Left lung (tissue), 14 donors: ENCODE measurements around the gene IMPG1. TPM values are rescaled to one million over a fixed set of nuclear protein-coding genes. Genes with fewer than 3 reads are reported as not detected.

ENCODE experiments used
- ATAC-seq: fragments of 200-7000 bp; cut with Tn5 transposase; one replicate; pipeline ENCODE4 v1.9.1; 2020; ENCODE audit warnings: moderate library complexity
- DNase-seq, 4 donors: peaks; one replicate each; pipeline ENCODE4 v3.0.0-alpha.2; 2013 to 2020
- H3K27ac ChIP-seq, 2 donors: fragments of 200-600 bp; sonication (generic) in 1 of 2; one replicate each; pipeline versions ENCODE4 v1.5.0 to v1.8.0; 2020 to 2021
- H3K27me3 ChIP-seq, 2 donors: fragments of 200-600 bp; sonication (generic) in 1 of 2; one replicate each; pipeline versions ENCODE4 v1.5.0 to v1.8.0; 2020 to 2021
- H3K36me3 ChIP-seq, 2 donors: fragments of 200-600 bp; sonication (generic) in 1 of 2; one replicate each; pipeline versions ENCODE4 v1.5.0 to v1.8.0; 2020 to 2021
- H3K4me1 ChIP-seq, 2 donors: fragments of 200-600 bp; one replicate each; pipeline ENCODE4 v1.8.0; 2021
- H3K4me3 ChIP-seq, 2 donors: fragments of 200-600 bp; sonication (generic) in 1 of 2; one replicate each; pipeline versions ENCODE4 v1.5.0 to v1.8.0; 2020 to 2021; ENCODE audit warnings: mild to moderate bottlenecking in 1 of 2
- H3K9me3 ChIP-seq, 2 donors: fragments of 200-600 bp; sonication (generic) in 1 of 2; one replicate each; pipeline versions ENCODE4 v1.5.0 to v1.8.0; 2020 to 2021
- intact Hi-C, 2 donors: fragments of 100-400 bp; cut with DNase I; formaldehyde crosslinking; loops; one replicate each; pipeline versions ENCODE4 v1.11.2 to v1.14.2; 2022
- long read RNA-seq, 12 donors: library from polyadenylated mRNA in 2 of 12; unstranded in 2 of 12; transcript quantifications; one replicate each; pipeline ENCODE4 v2.0.0 and lab custom pipeline, GENCODE V29; 2019 to 2026
- polyA plus RNA-seq, 6 donors: library from polyadenylated mRNA; unstranded; fragments of 120-200 nt; gene quantifications; one replicate each; pipeline ENCODE4 v1.2.1, GENCODE V29; 2013; ENCODE audit not compliant: insufficient read length in 6 of 6
- total RNA-seq, 2 donors: library from RNA; stranded (reverse); fragmentation: NEBNext Ultra II Directional; extraction: Animal tissue kit (Norgen Biotek cat#: 25700); gene quantifications; one replicate each; pipeline ENCODE4 v1.2.1, GENCODE V29; 2021
- TF ChIP-seq, protein P1 (sequence below), 2 donors: fragments of 200-600 bp; sonication (generic) in 1 of 2; IDR thresholded peaks; one replicate each; pipeline versions ENCODE4 v1.5.0 to v1.8.0; 2021; ENCODE audit warnings: antibody characterized with exemption in 2 of 2
- donor health status: DM: no; HTN: yes; CAD: no.
- donor health status: DM: no; HTN: no; CAD: no.

IMPG1 gene
- total RNA-seq, result not detected
- 1 to 10 TPM in 5 of 6 donors, under 1 TPM in 1; 0.66 to 2.2 (median 1.2) TPM for polyA plus RNA-seq
- long read RNA-seq, donor 1, result 0 reads
- long read RNA-seq, donor 2, result 0 reads
- long read RNA-seq, donor 3, result 0 reads
- long read RNA-seq, donor 4, result 0 reads
- long read RNA-seq, donor 5, result 0 reads
- long read RNA-seq, donor 6, result 0 reads
- long read RNA-seq, donor 7, result 0 reads
- long read RNA-seq, donor 8, result 0 reads
- long read RNA-seq, donor 9, result 0 reads
- long read RNA-seq, donor 10, result 0 reads
- long read RNA-seq, donor 11, result 0 reads
- long read RNA-seq, donor 12, result 0 reads

DNA sequence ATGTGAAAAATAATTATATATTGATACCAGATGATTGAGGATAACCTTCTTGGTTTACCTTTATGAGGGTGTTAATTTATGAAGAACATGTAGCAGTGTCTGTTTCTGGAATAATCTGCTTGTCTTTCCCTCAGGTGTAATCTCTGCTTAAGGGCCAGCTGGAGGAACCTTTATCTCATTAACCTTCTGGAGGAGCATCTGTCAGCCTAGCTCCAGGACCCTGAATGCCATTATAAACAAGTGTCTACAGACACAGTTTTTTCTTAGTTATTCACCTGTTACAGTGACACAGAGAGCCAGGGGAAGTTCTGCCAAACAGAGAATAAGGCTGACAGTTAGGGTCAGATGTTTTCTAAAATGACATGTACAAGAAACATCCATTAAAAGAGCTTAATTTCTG lies at the start of gene IMPG1:
IMPG1 (minus strand) TSS at position 101 of the 400 bp plus-strand sequence. CDS start 174 bp downstream, outside the sequence.
- Histone ChIP-seq H3K27ac (no peak within 1 kb of the TSS), H3K4me3 (no peak within 1 kb of the TSS), H3K27me3 (no peaks in the 10 kb centered on the region), H3K9me3 (no peaks in the 10 kb centered on the region), H3K36me3 (no peaks in the 10 kb centered on the region), H3K4me1 (no peaks in the 10 kb centered on the region)
- no peak for DNase-seq
- no peak for ATAC-seq
- intact Hi-C loops, result no loop called here
- TF ChIP-seq, protein P1, sequence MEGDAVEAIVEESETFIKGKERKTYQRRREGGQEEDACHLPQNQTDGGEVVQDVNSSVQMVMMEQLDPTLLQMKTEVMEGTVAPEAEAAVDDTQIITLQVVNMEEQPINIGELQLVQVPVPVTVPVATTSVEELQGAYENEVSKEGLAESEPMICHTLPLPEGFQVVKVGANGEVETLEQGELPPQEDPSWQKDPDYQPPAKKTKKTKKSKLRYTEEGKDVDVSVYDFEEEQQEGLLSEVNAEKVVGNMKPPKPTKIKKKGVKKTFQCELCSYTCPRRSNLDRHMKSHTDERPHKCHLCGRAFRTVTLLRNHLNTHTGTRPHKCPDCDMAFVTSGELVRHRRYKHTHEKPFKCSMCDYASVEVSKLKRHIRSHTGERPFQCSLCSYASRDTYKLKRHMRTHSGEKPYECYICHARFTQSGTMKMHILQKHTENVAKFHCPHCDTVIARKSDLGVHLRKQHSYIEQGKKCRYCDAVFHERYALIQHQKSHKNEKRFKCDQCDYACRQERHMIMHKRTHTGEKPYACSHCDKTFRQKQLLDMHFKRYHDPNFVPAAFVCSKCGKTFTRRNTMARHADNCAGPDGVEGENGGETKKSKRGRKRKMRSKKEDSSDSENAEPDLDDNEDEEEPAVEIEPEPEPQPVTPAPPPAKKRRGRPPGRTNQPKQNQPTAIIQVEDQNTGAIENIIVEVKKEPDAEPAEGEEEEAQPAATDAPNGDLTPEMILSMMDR (IDR thresholded peaks at IDR 0.05), result no peak

- H3K4me1 ChIP-seq, result no peaks in the 10 kb centered on the region
- intact Hi-C loops, result no loop called here
- no peaks in the 10 kb centered on the region for H3K36me3 ChIP-seq
- TF ChIP-seq, protein P1 (IDR thresholded peaks at IDR 0.05), result no peak
- H3K27ac ChIP-seq, result no peak overlapping the region
- H3K9me3 ChIP-seq, result peaks cover 0 to 30% of the 10 kb centered on the region in 2 donors
- no peak for ATAC-seq
- no peak for DNase-seq
- no peak overlapping the region for H3K4me3 ChIP-seq
- no peaks in the 10 kb centered on the region for H3K27me3 ChIP-seq
These were observed 47.8 kb upstream of the IMPG1 start for GRCh38 chr6:76120302-76120701.

DNA sequence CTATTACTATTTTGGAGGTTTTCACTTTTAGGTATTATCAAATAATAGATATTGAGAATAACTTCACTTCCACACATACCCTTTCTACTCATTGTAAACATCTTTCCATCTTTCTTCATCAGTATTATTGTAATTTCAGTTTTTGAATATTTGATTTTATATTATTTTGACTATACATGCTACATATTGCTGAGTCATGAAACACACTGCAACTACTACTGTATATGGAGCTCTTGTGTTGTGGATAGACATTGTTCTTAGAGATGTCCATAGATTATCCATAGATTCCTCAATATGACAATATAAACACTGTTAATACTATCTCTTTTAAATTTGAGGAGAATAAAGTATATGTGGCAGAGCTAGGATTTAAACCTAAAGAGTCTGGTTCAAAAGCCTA lies 819 bp upstream of the IMPG1 start:
- ATAC-seq (no peak), DNase-seq (no peak)
- TF ChIP-seq, protein P1 (IDR thresholded peaks at IDR 0.05), result no peak
- Histone ChIP-seq H3K27me3 (no peaks in the 10 kb centered on the region), H3K9me3 (no peaks in the 10 kb centered on the region), H3K36me3 (no peaks in the 10 kb centered on the region), H3K4me3 (no peak overlapping the region), H3K27ac (no peak overlapping the region), H3K4me1 (no peaks in the 10 kb centered on the region)
- intact Hi-C loops, result no loop called here

- Histone ChIP-seq H3K27me3 (no peaks in the 10 kb centered on the region), H3K27ac (no peak overlapping the region), H3K4me3 (no peak overlapping the region), H3K36me3 (no peaks in the 10 kb centered on the region), H3K9me3 (peaks cover 0 to 5% of the 10 kb centered on the region in 2 donors), H3K4me1 (no peaks in the 10 kb centered on the region)
- ATAC-seq (no peak), DNase-seq (no peak)
- TF ChIP-seq, protein P1 (IDR thresholded peaks at IDR 0.05), result no peak
- intact Hi-C loops, result no loop called here
These were observed 15.0 kb downstream of the IMPG1 start for GRCh38 chr6:76057469-76057868.

GRCh38 chr6:76052314-76052713 lies 20.1 kb downstream of the IMPG1 start:
- no peak overlapping the region for H3K4me3 ChIP-seq
- no peaks in the 10 kb centered on the region for H3K36me3 ChIP-seq
- H3K27ac ChIP-seq, result no peak overlapping the region
- no peaks in the 10 kb centered on the region for H3K27me3 ChIP-seq
- intact Hi-C loops, result no loop called here
- no peaks in the 10 kb centered on the region for H3K4me1 ChIP-seq
- peaks cover 0 to 5% of the 10 kb centered on the region in 2 donors for H3K9me3 ChIP-seq
- TF ChIP-seq, protein P1 (IDR thresholded peaks at IDR 0.05), result no peak
- no peak for DNase-seq
- no peak for ATAC-seq
